Keratinocyte (primary cell): Measurements from ENCODE around the gene SGIP1. TPM values are rescaled to one million over a fixed set of nuclear protein-coding genes. Genes with fewer than 3 reads are reported as not detected.

Experiments
- DNase-seq: peaks from one replicate; pipeline ENCODE4 v3.0.0-alpha.2; 2011; ENCODE audit warnings: low read depth, missing footprints, low spot score
- FAIRE-seq: peaks from 2 replicates; lab custom pipeline; 2011; peaks lifted over from hg19 to GRCh38; lab: Jason Lieb, UNC
- H2AFZ ChIP-seq: 2 replicates; pipeline ENCODE4 v1.6.0; 2012; ENCODE audit warnings: low read length, control low read depth, inconsistent platforms; ENCODE audit not compliant: control insufficient read depth
- H3K27ac ChIP-seq: 2 replicates; pipeline ENCODE4 v1.5.1; 2011; ENCODE audit warnings: low read length; ENCODE audit not compliant: control insufficient read depth, insufficient read depth
- H3K27me3 ChIP-seq: 3 replicates; pipeline ENCODE4 v1.6.0; 2011; ENCODE audit warnings: low read length; ENCODE audit not compliant: control insufficient read depth, insufficient read depth; ENCODE audit errors: extremely low read depth
- H3K36me3 ChIP-seq, 2 experiments: 2 replicates in 1 of 2; 3 replicates in 1 of 2; pipeline ENCODE4 v1.5.1; 2011; ENCODE audit warnings: low read length in 2 of 2, mild to moderate bottlenecking in 1 of 2; ENCODE audit not compliant: control insufficient read depth in 2 of 2, insufficient read depth in 2 of 2; ENCODE audit errors: extremely low read depth in 1 of 2
- H3K4me1 ChIP-seq: 3 replicates; pipeline ENCODE4 v1.5.1; 2011; ENCODE audit warnings: low read length; ENCODE audit not compliant: control insufficient read depth, insufficient read depth; ENCODE audit errors: extremely low read depth
- H3K4me2 ChIP-seq: 3 replicates; pipeline ENCODE4 v1.6.0; 2011; ENCODE audit warnings: low read depth, low read length; ENCODE audit not compliant: control insufficient read depth, insufficient read depth; ENCODE audit errors: extremely low read depth
- H3K4me3 ChIP-seq, 3 experiments: fragments of 200-600 bp in 1 of 3; sonication (generic) in 1 of 3; 2 replicates in 2 of 3; 3 replicates in 1 of 3; pipeline ENCODE4 v1.5.1; 2011 to 2016; ENCODE audit warnings: low read length in 3 of 3, mild to moderate bottlenecking in 3 of 3, control low read depth in 2 of 3, inconsistent platforms in 1 of 3, low read depth in 1 of 3, mixed read lengths in 1 of 3, mixed run types in 1 of 3, moderate library complexity in 1 of 3; ENCODE audit not compliant: control insufficient read depth in 2 of 3, insufficient read depth in 2 of 3; ENCODE audit errors: extremely low read depth in 1 of 3
- H3K79me2 ChIP-seq: 2 replicates; pipeline ENCODE4 v1.6.0; 2012; ENCODE audit warnings: low read length; ENCODE audit not compliant: control insufficient read depth, insufficient read depth
- H3K9ac ChIP-seq: 3 replicates; pipeline ENCODE4 v1.6.0; 2011; ENCODE audit warnings: low read length; ENCODE audit not compliant: control insufficient read depth, insufficient read depth; ENCODE audit errors: extremely low read depth
- H3K9me1 ChIP-seq: 3 replicates; pipeline ENCODE4 v1.6.0; 2011; ENCODE audit warnings: low read length; ENCODE audit not compliant: control insufficient read depth, insufficient read depth; ENCODE audit errors: extremely low read depth
- H3K9me3 ChIP-seq: 2 replicates; pipeline ENCODE4 v1.5.1; 2012; ENCODE audit warnings: low read depth, low read length; ENCODE audit not compliant: control insufficient read depth
- H4K20me1 ChIP-seq: 3 replicates; pipeline ENCODE4 v1.6.0; 2011; ENCODE audit warnings: low read length; ENCODE audit not compliant: control insufficient read depth, insufficient read depth; ENCODE audit errors: extremely low read depth
- EZH2 ChIP-seq: IDR thresholded peaks from one replicate; pipeline ENCODE4 v1.6.1; 2012; ENCODE audit warnings: inconsistent platforms, mild to moderate bottlenecking, low read length, moderate library complexity
- dilution Hi-C: fragments of 300-500 bp; cut with MboI; formaldehyde crosslinking; loops from one replicate; pipeline ENCODE4 v1.7.0; 2020; ENCODE audit warnings: low sequenced_read_pairs; ENCODE audit not compliant: extremely low pct_ligation_motif_present
- polyA plus RNA-seq, 5 experiments: library from polyadenylated mRNA; depleted of rRNA in 3 of 5; stranded (reverse) in 3 of 5; stranded (forward) in 1 of 5; unstranded in 1 of 5; fragments of >200 nt; gene quantifications; 1 replicate in 1 of 5; 2 replicates in 3 of 5; 3 replicates in 1 of 5; pipeline versions ENCODE4 v1.2.1 to v1.2.3, GENCODE V29; 2011 to 2012; ENCODE audit warnings: missing spikeins in 2 of 5, low read depth in 1 of 5, low replicate concordance in 1 of 5
- TF ChIP-seq, protein P1 (sequence below), 3 experiments: IDR thresholded peaks in 1 of 3; conservative IDR thresholded peaks in 1 of 3; optimal IDR thresholded peaks in 1 of 3; 2 replicates in 2 of 3; 3 replicates in 1 of 3; pipeline versions ENCODE3 to v1.5.1; 2011; ENCODE audit warnings: low read length in 3 of 3, mild to moderate bottlenecking in 3 of 3, moderate library complexity in 2 of 3, control low read depth in 1 of 3, inconsistent platforms in 1 of 3; ENCODE audit not compliant: insufficient read depth in 2 of 3; ENCODE audit errors: extremely low read depth in 1 of 3

SGIP1 gene
- polyA plus RNA-seq, 1 donor (not counting 4 experiments of a cell fraction or from before 2014, with no cell fraction given): 0.05 TPM

- Histone ChIP-seq H3K27me3 (peaks cover 3% of the 10 kb centered on the region), H3K9me3 (no peaks in the 10 kb centered on the region), H3K4me1 (no peaks in the 10 kb centered on the region), H4K20me1 (no peaks in the 10 kb centered on the region), H3K79me2 (no peaks in the 10 kb centered on the region), H2AFZ (no peak overlapping the region), H3K9ac (no peak overlapping the region), H3K9me1 (no peaks in the 10 kb centered on the region), H3K4me2 (no peak overlapping the region), H3K27ac (no peak overlapping the region), H3K4me3 (no peak overlapping the region), H3K36me3 (no peaks in the 10 kb centered on the region)
- no peak for TF ChIP-seq EZH2
- TF ChIP-seq, protein P1, sequence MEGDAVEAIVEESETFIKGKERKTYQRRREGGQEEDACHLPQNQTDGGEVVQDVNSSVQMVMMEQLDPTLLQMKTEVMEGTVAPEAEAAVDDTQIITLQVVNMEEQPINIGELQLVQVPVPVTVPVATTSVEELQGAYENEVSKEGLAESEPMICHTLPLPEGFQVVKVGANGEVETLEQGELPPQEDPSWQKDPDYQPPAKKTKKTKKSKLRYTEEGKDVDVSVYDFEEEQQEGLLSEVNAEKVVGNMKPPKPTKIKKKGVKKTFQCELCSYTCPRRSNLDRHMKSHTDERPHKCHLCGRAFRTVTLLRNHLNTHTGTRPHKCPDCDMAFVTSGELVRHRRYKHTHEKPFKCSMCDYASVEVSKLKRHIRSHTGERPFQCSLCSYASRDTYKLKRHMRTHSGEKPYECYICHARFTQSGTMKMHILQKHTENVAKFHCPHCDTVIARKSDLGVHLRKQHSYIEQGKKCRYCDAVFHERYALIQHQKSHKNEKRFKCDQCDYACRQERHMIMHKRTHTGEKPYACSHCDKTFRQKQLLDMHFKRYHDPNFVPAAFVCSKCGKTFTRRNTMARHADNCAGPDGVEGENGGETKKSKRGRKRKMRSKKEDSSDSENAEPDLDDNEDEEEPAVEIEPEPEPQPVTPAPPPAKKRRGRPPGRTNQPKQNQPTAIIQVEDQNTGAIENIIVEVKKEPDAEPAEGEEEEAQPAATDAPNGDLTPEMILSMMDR (optimal IDR thresholded peaks at IDR 0.05 in 1 of 3, IDR thresholded peaks at IDR 0.05 in 1 of 3, conservative IDR thresholded peaks at IDR 0.05 in 1 of 3; ENCODE audit: extremely low read depth in 1 of 3, insufficient read depth in 2 of 3, low read length in 3 of 3): no peak
- FAIRE-seq: no peak
- dilution Hi-C loops: no loop called here
- no peak for DNase-seq
Measured at GRCh38 chr1:66502086-66502485, 31.9 kb upstream of the SGIP1 start.

GRCh38 chr1:66503841-66504470, 30.0 kb upstream of the SGIP1 start:
- no peaks in the 10 kb centered on the region for H3K36me3 ChIP-seq
- H4K20me1 ChIP-seq: no peaks in the 10 kb centered on the region
- dilution Hi-C loops: no loop called here
- peak; percentile 76 for FAIRE-seq
- H3K4me1 ChIP-seq: no peaks in the 10 kb centered on the region
- no peak overlapping the region for H2AFZ ChIP-seq
- H3K9ac ChIP-seq: no peak overlapping the region
- H3K9me1 ChIP-seq: no peaks in the 10 kb centered on the region
- no peak for TF ChIP-seq EZH2
- TF ChIP-seq, protein P1 (optimal IDR thresholded peaks at IDR 0.05 in 1 of 3, IDR thresholded peaks at IDR 0.05 in 1 of 3, conservative IDR thresholded peaks at IDR 0.05 in 1 of 3; ENCODE audit: extremely low read depth in 1 of 3, insufficient read depth in 2 of 3, low read length in 3 of 3): peak; percentile 71 to 83 (median 82)
- H3K4me3 ChIP-seq: no peak overlapping the region
- no peak overlapping the region for H3K27ac ChIP-seq
- H3K9me3 ChIP-seq: no peaks in the 10 kb centered on the region
- no peaks in the 10 kb centered on the region for H3K79me2 ChIP-seq
- H3K27me3 ChIP-seq: no peaks in the 10 kb centered on the region
- H3K4me2 ChIP-seq: no peak overlapping the region
- DNase-seq: no peak
